ENCODE data around the gene TOMM40L. TPM values are rescaled to one million over a fixed set of nuclear protein-coding genes. Genes with fewer than 3 reads are reported as not detected.

TOMM40L gene
- total RNA-seq, 4 donors from 2014 or later = 9.6 to 15.4 (median 13.4) TPM

GRCh38 chr1:161229896-161230295 lies 4.0 kb downstream of the TOMM40L start:
- TF ChIP-seq, protein P1, sequence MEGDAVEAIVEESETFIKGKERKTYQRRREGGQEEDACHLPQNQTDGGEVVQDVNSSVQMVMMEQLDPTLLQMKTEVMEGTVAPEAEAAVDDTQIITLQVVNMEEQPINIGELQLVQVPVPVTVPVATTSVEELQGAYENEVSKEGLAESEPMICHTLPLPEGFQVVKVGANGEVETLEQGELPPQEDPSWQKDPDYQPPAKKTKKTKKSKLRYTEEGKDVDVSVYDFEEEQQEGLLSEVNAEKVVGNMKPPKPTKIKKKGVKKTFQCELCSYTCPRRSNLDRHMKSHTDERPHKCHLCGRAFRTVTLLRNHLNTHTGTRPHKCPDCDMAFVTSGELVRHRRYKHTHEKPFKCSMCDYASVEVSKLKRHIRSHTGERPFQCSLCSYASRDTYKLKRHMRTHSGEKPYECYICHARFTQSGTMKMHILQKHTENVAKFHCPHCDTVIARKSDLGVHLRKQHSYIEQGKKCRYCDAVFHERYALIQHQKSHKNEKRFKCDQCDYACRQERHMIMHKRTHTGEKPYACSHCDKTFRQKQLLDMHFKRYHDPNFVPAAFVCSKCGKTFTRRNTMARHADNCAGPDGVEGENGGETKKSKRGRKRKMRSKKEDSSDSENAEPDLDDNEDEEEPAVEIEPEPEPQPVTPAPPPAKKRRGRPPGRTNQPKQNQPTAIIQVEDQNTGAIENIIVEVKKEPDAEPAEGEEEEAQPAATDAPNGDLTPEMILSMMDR (IDR thresholded peaks at IDR 0.05) = no peak
- no peak for ATAC-seq (ENCODE audit: low FRiP score)

DNA sequence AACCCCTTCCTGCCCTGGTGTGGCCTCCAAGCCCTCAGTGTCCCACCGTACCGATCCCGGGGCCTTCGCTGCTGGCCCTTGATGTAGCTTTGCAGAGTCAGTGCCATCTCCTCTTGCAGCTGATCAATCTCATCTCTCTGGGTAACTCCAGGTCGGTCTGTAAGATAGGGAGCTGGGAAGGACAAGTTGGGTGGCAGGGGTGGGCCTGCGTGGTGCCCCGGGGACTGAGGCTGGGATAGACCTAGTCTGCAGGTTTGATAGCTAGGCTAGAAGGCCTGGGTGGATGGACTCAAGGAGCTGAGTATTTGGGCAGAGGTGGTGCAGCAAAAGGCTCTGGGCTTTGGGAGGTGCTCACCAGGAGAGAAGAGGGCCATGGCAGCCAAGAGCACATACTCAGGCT lies 4.9 kb downstream of the TOMM40L start:
- ATAC-seq (ENCODE audit: low FRiP score) (no peak), DNase-seq (ENCODE audit: low spot score) (no peak)
- TF ChIP-seq, protein P1 (IDR thresholded peaks at IDR 0.05) = no peak

More at GRCh38 chr1:161229896-161230295, 4.0 kb downstream of the TOMM40L start:
- DNase-seq (ENCODE audit: low spot score) = no peak

GRCh38 chr1:161233102-161233501 lies 7.2 kb downstream of the TOMM40L start:
- DNase-seq (ENCODE audit: low spot score) = no peak
- TF ChIP-seq, protein P1 (IDR thresholded peaks at IDR 0.05) = no peak
- ATAC-seq (ENCODE audit: low FRiP score) = no peak

DNA sequence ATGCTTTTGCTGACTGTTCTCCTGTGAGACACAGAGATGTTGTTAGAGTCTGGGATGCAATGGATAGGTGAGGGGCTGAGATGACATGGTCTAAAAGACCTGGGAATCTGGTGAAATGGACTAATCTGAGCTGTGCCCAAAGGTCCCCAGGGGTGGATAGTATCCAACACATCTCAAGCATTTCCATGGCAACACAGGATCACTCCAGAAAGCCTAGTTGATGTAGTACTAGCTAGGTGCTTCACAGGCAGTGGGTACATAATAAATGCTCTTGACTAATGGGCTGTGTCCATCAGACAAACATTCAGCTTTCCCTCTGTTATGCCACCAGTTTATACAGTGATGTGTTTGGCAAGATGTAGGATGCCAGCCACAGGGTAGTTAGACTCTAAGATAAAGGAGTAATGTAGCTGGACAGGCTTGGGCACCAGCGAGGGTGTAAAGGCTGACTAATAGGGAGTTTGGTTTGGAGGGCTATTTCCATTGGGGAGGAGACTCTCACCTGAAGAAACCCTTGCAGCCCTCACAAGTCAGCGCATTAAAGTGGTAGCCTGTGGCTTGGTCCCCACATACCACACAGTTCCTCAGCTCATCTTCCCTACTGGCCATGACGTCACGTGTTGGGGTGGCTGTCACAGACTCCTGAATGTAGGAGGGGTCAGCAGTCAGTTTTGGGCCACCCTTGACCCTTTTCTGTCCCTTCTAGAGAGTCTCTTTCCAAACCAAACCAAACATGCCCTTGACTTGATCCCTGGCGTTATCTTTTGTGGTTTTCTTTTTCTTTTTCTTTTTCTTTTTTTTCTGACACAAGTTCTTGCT lies 10.3 kb downstream of the TOMM40L start:
- no peak for DNase-seq (ENCODE audit: low spot score)
- TF ChIP-seq, protein P1 (IDR thresholded peaks at IDR 0.05) = no peak
- no peak for ATAC-seq (ENCODE audit: low FRiP score)

DNA sequence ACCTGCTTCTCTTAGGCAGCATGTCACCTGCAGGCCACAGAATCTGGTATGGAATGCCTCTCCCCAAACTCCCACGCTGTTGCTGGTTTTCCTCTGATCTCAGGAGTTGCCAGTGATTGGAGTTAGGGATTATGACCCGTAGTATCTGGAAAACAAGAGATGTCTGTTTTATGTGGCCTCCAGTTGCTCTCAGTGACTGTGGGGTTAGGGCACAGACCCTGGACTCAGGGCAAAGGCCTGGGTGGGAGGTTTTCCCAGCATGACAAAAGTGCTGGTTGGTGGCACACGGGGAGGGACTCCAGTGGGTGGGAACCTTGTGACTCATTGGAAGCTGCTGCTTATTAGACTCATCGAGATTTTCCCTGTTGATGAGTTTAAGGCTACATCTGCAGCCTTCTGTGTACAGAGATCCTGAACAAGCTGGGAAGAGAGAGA lies 12.2 kb downstream of the TOMM40L start, which contains the start of gene NR1I3:
NR1I3 (minus strand) TSS at position 165 of the 435 bp plus-strand sequence. CDS start 1,638 bp downstream, outside the sequence.
- no peak for DNase-seq (ENCODE audit: low spot score)
- TF ChIP-seq, protein P1 (IDR thresholded peaks at IDR 0.05) = no peak
- ATAC-seq (ENCODE audit: low FRiP score) = no peak

GRCh38 chr1:161241682-161242081 lies 15.8 kb downstream of the TOMM40L start:
- ATAC-seq (ENCODE audit: low FRiP score) = no peak
- TF ChIP-seq, protein P1 (IDR thresholded peaks at IDR 0.05) = no peak
- DNase-seq (ENCODE audit: low spot score) = no peak

DNA sequence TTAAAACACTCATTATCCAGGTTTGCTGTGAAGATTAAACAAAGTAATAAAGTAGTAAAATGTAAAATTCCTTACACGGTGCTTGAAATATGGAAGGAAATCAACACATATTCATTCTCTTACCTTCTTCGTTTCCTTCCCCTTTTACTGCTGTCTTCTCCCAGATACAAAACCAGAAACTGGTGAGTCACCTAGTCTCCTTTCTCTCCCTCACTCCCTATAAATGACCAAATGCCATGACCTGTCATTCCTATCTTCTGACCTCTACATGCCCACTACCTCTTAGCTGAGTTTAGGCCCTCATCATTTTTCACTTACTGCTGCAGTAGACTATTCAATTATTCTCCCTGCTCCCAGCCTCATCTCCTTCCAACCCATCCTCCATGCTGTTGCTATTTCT lies 16.5 kb downstream of the TOMM40L start:
- DNase-seq (ENCODE audit: low spot score) = no peak
- TF ChIP-seq, protein P1 (IDR thresholded peaks at IDR 0.05) = no peak
- ATAC-seq (ENCODE audit: low FRiP score) = no peak

All from omental fat pad (tissue), 4 donors.